Left ventricle myocardium superior (tissue), 1 donor: ENCODE measurements around the gene AMZ2. TPM values are rescaled to one million over a fixed set of nuclear protein-coding genes. Genes with fewer than 3 reads are reported as not detected.
"Not testable (repeated sequence)": the region's sequence is repeated elsewhere in the genome, so short reads cannot be mapped to it uniquely, and the experiment has no call there.

Experiments used
- ATAC-seq: fragments of 200-7000 bp; cut with Tn5 transposase; one replicate; pipeline ENCODE4 v1.9.1; 2020; ENCODE audit warnings: mild to moderate bottlenecking, moderate library complexity
- DNase-seq: peaks from one replicate; pipeline ENCODE4 v3.0.0-alpha.2; 2020
- intact Hi-C: fragments of 100-400 bp; cut with micrococcal nuclease; formaldehyde crosslinking; loops from one replicate; pipeline ENCODE4 v1.11.0; 2022
- total RNA-seq: library from RNA; stranded (reverse); fragmentation: NEBNext Ultra II Directional; extraction: Animal tissue kit (Norgen Biotek cat#: 25700); gene quantifications from one replicate; pipeline ENCODE4 v1.2.1, GENCODE V29; 2021
- donor health status: DM: no; HTN: yes; CAD: no; lungs with severe emphysema.

AMZ2 gene
- total RNA-seq, 1 donor from 2014 or later, result 92.1 TPM

GRCh38 chr17:68265833-68266232 is 18.0 kb downstream of the AMZ2 start:
- intact Hi-C loops, result loop anchor here (10.0 kb wide), 1 partner anchor 169 kb away; no protein-coding TSS in a partner anchor
- not testable (repeated sequence) for ATAC-seq, DNase-seq

GRCh38 chr17:68273722-68274121 is 25.9 kb downstream of the AMZ2 start:
- intact Hi-C loops, result no loop called here
- ATAC-seq, result no peak
- no peak for DNase-seq

GRCh38 chr17:68276339-68276738 is 28.5 kb downstream of the AMZ2 start:
- ATAC-seq, DNase-seq, intact Hi-C loops: not testable (repeated sequence)

DNA sequence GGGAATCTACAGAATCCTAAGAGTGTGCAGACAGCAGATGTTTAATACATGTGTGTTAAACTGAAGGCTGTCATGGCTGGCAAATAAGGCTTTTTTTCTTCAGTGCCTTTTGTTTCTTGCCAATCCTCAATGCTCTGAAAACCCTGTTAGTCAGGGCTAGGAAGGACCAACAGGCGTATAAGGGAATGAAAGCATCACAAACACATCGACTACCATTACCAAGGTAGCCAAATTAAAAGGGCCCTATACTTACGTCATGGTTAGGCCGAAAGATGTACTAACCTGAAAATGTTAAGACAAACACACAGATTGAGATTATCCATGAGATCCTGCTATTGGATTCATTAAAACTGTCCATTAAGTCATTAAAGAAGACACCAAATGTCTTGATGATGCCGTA is 30.0 kb downstream of the AMZ2 start:
- DNase-seq, result no peak
- no peak for ATAC-seq
- intact Hi-C loops, result no loop called here

DNA sequence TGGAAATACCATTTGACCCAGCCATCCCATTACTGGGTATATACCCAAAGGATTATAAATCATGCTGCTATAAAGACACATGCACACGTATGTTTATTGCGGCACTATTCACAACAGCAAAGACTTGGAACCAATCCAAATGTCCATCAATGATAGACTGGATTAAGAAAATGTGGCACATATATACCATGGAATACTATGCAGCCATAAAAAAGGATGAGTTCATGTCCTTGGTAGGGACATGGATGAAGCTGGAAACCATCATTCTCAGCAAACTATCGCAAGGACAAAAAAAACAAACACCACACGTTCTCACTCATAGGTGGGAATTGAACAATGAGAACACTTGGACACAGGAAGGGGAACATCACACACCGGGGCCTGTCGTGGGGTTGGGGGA is 34.1 kb downstream of the AMZ2 start:
- ATAC-seq, intact Hi-C loops, DNase-seq: not testable (repeated sequence)

DNA sequence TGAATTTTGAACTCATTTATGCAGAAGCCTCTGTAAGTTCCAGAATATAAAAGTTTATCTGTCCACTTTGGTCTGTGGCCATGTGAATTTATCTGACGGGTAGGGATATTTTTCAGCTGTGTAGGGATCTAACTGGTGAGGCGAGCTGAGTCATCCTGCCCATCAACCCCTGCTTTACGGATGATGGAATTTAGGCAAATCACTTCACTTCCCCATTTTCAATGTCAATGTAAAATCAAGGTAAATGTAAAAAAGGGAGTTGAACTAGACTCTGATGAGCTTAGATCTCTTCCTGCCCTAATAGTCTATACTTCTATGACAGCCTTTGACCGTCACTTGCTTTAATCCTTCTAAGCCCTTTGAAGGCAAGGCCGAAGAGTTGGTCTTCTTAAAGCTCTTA is 40.5 kb downstream of the AMZ2 start:
- ATAC-seq, result no peak
- no peak for DNase-seq
- intact Hi-C loops, result no loop called here

GRCh38 chr17:68288804-68289203 is 41.0 kb downstream of the AMZ2 start:
- no peak for ATAC-seq
- no peak for DNase-seq
- intact Hi-C loops, result no loop called here

- ATAC-seq (no peak), DNase-seq (no peak)
Measured at GRCh38 chr17:68289473-68289872, 41.6 kb downstream of the AMZ2 start.

DNA sequence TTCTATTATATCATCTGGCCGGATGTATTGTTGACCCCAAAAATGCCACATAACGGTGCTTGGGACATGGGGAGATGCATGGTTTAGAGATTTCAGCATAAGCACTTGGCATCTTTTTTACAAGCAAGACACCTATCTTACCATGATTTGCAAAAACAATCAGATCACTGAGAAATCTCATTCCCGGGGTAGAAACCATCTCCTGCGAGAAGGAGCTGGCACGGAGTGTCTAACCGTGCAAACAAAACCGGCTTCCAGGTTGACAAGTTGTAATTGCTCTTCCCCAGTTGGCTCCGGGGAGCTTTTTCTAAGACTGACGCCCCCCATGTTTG is 42.1 kb downstream of the AMZ2 start:
- no peak for ATAC-seq
- intact Hi-C loops, result no loop called here
- no peak for DNase-seq

More at GRCh38 chr17:68289473-68289872, 41.6 kb downstream of the AMZ2 start:
- intact Hi-C loops, result no loop called here

- ATAC-seq, result peak; percentile 21
- DNase-seq, result peak; percentile 54
- intact Hi-C loops, result no loop called here
Measured at GRCh38 chr17:68290268-68290954, 42.6 kb downstream of the AMZ2 start.

DNA sequence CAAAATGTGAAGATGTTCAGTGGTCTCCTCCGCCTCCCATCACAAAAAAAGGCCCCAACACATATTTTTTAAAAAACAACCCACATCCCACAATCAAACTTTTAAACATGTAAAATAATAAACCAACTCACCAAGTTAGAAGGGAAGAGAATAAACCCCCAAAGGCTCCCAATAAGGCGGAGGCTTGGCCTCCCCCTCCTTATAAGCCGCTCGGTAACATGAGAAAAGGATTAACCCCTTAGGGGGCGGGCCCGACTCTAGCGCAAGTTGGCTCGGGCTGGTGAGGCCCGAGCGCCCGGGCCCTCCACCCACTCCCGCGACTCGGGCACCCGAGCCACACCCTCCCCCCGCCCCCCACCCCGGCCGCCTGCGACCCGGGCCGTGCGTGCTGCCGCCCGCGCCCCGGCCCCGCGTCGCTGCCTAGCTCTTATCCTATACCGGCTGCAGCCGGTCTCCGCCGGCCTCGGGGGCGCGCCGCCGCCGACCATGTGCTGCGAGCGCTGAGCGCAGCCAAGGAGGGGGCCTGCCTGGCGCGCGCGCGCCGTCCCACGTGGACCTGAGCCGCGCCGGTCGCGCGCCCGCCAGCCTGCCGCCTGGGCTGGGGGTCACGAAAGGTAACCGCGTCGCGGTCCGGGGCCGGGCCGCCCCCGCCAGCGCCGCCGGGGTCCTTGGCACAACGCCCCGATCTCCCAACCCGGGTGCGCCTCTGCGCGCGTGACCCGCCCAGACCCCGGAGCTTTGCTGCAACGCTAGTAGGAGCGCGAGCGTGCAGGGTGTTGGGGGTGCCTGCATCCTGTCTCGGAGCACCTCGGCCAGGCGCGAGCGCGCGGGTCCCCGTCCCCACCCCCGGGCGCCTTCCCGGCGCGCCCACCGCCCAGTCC is 43.4 kb downstream of the AMZ2 start, which contains the start of the genes ARSG and SLC16A6:
TSS of gene ARSG (plus strand) at position 541 of the 881 bp plus-strand sequence. CDS start 15,999 bp downstream, outside the sequence.
TSS of gene SLC16A6 (minus strand) at position 173 of the 881 bp plus-strand sequence. CDS start 12,807 bp downstream, outside the sequence.
- intact Hi-C loops, result no loop called here
- DNase-seq (peak; percentile 73), ATAC-seq (peak; percentile 71)

- ATAC-seq (peak; percentile 76), DNase-seq (peak; percentile 83)
- intact Hi-C loops, result no loop called here
Measured at GRCh38 chr17:68291836-68292688, 44.2 kb downstream of the AMZ2 start.

GRCh38 chr17:68292689-68293040 is 44.8 kb downstream of the AMZ2 start:
- intact Hi-C loops, result no loop called here

DNA sequence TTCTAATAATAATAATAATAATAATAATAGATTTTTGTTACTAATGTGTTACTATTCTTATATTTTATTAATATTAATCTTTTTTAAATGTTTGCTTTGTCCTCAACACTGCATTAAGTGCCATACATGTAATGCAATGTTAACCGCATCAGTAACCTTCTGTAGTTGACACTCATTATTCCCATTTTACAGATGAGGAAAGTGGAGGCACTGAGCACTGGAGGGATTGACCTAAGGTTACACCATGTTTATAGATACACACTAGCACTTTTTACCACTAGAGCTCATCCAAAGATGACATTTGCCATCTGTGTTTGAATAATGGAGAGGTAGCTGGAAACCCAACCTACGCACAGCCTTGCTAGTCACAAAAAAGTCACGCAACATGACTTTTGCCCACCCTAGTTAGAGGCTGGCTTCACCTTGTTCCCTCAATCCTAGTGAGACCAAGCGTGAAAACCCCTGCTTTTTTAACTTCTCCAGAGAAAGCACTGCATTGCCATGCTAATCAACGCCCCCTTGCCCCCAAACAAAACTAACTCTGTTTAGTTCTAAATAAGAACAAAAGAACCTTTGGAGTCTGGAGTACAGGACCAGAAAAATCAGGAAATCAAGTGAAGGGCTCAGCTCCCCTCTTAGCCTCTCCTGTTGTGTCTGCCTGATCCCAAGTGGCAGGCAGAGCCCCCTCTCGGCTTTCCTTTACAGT is 45.8 kb downstream of the AMZ2 start:
- no peak for DNase-seq
- intact Hi-C loops, result no loop called here

More at GRCh38 chr17:68292689-68293040, 44.8 kb downstream of the AMZ2 start:
- no peak for ATAC-seq
- DNase-seq, result no peak

DNA sequence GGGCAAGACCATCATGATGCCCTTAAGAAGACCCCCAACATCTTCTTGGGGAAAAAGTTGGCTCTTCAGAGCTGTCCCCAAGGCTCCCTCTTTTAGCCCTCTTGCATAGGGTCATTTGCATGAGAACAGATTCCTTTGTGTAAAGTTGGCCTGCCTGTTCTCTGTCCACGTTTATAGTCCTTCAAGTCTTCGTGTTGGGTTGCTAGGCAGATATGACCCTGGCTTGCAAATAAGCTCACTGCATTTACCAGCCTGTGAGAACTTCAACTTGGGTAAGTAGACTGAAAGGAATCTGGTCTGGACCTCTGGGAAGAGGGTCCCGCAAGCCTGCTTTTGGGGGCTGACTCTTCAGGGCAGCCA is 46.3 kb downstream of the AMZ2 start:
- ATAC-seq (no peak), DNase-seq (no peak)
- intact Hi-C loops, result no loop called here

More for the DNA sequence above, 45.8 kb downstream of the AMZ2 start:
- no peak for ATAC-seq

DNA sequence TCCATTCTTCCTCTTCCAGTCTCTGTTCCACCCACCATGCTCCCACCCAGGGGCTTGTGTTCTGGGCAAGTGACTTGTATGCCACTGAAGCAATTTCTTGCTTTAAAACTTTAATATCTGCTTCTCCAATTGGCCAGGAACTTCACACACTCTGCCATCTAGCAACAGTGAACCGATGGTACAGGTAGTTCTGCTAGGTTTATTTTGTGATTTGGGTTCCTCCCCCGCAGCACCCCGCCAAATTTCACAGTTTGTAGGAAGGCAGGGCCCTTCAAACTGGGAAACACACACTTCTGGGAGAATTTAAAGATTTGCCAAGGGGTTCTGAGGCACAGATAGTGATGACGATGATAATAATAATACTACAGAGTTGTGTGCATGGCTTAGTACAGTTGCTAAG is 46.8 kb downstream of the AMZ2 start:
- DNase-seq, result no peak
- no peak for ATAC-seq
- intact Hi-C loops, result no loop called here

DNA sequence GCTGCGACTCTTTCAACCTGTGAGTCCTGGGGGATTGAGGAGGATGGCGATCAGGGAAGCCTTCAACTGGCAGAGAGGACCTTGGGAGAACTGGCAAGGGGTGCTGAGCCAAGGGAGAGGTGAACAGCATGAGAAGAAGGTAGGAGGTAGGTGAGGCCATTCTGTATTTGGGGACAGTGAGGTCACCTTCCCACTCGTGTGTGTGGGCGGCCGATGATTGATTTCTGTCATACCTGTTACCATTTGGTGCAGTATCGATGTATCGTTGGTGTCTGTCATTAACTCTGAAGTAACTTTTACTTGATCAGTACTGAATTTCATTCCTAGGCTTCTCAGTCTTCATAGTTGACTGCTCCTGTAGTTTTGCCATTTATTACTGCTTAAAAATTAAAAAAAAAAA is 47.2 kb downstream of the AMZ2 start:
- ATAC-seq, result no peak
- intact Hi-C loops, result no loop called here
- no peak for DNase-seq

DNA sequence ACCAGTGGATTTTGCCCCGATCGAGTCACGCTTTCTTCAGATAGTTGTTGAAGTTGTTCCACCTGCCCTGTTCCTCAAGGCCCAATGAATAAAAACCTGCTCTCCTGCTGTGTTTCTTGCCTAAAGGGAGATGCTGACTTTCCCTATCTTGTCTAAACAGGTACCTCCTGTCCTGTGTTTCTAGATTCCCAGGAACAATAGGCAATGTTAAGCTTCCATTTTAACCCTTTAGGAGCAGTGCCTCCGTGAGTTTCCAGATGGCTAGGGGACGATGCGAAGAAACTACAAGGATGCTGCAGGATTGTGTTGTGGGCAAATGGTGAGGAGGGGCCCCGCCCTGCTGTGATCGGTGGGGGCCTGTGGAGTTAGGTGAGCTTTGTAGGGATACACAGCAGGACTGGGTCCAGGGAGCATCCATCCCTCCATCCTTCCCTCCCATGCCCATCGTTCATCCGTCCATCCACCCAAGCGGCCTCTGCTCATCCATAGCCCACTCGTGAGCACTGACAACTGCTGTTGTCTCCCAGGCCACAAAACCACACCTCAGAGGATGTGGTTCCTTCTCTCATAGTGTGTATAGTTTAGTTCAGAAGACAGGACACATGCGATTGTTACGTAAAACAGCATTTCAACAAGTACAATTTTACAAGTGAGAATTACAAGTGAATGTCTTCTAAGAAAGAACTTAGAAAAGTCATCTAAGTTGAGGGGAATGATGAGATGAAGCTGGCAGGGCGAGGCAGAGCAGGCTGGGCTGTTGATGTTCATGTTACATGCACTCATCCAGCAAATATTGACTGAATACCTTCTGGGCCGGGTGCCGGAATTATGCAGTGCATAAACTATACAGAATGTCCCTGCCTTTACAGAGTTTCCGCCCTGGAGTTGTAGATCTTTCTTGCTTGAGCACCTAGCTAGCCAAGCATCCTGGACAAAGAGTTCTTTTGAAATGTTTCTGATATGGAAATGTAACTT is 48.7 kb downstream of the AMZ2 start:
- ATAC-seq, result no peak
- no peak for DNase-seq
- intact Hi-C loops, result no loop called here
